HG03469 (cell line): ENCODE measurements around the gene RAB7B.

Experiments used
- ATAC-seq: cut with Tn5 transposase; IDR thresholded peaks from one replicate; pipeline ENCODE4 v1.9.1; 2021; ENCODE audit warnings: mild to moderate bottlenecking, moderate library complexity, moderate number of reproducible peaks; ENCODE audit not compliant: unreplicated experiment

RAB7B gene

DNA sequence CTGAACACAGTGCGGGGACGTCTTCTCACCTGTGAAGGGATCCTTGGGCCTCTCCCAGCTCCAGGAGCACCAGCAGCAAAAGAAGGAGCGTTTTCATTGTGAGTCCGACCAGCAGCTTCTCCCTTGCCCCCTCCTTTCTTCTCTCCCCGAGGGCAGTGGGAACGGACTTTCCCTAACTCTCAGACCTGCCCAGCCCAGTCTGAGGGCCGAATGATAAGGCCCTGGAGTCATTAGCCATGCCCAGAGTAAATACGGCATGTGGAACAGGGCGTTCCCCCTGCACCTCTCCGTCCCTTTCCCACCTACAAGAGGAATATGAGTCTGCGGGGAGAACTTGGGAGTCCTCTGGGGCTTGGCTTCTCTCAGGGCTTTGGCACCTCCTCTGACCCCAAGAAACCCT is 20.5 kb upstream of the RAB7B start, which contains the start of gene CTSE:
CTSE (minus strand) TSS at position 201 of the 400 bp plus-strand sequence; CDS start at position 97, 104 bp downstream.
- ATAC-seq, result no peak

DNA sequence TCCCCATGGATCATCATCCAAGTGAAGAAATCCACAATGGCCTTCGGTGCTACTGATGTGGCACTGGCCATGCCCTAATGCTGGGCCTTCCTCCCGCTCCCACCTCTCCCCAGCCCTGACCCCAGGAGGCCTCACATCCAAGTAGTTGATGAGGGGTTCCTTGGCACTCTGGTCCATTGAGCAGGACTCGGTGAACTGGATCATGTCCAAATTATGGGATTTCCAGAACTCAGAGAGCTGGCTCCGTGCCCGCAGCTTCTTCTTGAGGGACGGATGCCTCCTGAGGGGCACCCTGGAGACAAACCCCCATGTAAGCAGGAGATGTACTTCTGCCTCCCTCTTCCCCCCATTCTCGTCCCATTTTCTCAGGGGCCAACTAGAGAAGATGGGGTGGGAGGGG is 19.6 kb upstream of the RAB7B start:
- no peak for ATAC-seq

DNA sequence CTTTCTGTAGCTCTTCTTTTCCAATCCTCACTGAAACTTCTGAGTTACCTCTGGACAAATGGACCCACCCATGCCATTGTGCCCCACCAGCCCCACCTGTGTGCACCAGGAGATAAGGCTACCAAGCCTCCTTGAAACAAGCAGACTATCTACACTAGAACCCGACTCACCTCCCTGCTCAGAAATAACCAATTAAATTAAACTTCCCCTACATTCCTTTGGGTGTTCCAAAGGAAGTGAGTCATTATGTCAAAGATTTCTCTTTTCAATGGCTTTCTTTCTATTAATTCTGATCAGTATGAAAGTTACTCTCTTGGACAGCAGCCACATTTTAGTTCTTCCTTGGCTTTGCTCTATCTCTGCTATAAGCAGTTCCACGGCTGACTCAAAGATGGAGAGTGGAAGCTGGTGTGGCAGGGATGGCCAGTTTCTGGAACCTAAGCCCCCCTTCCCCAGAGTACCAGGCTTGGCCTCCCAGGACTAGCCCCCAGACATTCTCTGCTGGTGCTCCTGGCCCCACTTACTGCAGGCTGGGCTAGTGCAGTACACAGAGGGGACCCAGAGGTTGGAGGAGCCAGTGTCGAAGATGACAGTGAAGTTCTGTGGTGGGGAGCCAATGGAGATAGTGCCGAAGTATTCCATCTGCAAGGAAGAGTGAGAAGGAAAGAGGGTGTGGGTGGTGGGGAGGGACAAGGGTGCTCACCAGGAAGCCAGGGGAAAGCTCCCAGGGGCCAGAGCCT is 18.6 kb upstream of the RAB7B start:
- ATAC-seq, result no peak

DNA sequence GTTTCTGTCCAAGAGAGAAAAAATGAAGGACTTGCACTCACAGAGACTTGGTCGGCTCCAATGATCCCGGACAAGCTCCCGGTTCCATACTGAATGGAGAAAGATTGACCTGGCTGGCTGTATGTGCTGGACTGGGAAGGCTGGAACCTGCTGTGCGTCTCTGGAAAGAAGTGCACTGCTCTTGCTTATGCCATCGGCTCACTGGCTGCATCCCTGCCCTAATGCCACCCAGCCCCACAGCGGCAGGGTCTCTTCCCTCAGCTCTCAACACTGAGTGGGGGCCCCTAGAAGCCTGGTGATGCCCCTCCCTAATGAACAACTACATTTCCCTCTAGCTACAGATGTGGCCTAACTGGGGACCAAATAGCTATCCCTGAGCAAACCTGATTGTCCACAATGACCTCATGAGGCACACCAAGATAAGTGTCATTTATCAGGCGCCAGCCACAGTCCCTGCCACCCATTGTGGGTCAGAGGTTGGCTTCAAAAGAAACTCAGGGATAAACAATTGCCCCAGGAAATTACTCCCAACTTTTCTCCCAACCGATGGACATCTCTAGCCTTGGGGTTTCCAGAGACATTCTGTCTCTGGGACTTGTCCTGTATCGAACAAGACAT is 17.9 kb upstream of the RAB7B start:
- no peak for ATAC-seq

DNA sequence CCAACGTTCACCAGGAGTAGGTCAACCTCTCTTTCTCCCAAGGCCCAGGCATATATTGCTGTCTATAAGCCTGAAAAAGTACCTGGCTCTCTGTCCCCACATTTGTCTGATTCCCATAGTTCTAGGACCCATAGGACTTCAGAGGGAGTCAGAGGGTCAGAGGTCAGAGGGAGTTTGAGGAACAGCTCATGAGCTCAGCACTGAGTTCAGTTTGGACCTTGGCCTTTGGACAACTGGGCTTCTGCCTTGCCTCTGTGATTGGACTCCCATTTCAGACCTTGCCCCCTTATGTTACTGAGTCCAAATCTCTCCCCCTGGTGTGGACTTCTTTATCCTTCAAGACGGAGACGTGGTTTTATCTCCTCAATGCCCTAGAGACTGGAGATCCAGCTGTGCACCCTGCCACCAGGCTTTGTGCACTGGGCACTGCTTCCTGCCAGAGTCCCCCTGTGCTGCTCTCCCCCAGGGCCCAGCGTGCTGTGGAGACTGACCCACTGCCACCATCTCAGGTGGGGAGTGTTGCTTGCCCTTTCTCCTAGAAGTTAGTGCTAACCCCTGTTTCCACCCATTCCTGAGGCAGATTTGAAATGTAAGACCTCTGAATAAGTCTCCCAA is 17.3 kb upstream of the RAB7B start:
- ATAC-seq, result no peak

DNA sequence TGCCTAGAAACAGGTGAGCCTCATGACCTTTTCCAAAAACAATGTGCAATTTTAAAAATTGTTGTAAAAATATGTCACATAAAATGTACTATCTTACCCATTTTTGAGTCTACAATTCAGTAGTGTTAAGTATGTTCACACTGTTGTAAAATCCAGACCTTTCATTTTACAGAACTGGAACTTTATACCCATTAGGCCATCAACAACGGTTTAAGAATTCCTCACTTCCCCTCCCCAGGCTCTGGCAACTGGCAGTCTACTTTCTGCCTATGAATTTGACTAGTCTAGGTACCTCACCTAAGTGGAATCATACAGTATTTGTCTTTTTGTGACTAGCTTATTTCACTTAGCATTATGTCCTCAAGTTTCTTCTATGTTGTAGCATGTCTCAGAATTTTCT is 11.9 kb upstream of the RAB7B start:
- ATAC-seq, result no peak

DNA sequence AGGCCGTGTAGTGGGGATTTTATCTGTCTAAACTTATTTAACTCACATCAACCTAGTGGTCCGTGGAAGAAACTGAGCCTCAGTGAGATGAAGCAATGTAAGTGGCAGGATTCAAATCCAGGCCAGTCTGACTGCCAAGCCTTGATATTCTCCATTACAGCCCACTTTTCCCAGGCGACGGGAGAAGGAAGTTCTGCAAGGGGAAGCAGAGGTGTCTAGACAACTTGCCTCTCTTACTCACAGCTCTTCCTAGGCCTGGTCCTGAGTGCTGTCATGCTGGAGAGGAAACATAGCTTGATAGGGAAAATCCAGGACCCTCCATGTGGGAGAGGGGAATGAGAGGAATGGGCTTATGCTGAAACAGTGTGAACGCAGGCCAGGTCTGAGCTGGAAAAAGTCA is 11.4 kb upstream of the RAB7B start:
- no peak for ATAC-seq

DNA sequence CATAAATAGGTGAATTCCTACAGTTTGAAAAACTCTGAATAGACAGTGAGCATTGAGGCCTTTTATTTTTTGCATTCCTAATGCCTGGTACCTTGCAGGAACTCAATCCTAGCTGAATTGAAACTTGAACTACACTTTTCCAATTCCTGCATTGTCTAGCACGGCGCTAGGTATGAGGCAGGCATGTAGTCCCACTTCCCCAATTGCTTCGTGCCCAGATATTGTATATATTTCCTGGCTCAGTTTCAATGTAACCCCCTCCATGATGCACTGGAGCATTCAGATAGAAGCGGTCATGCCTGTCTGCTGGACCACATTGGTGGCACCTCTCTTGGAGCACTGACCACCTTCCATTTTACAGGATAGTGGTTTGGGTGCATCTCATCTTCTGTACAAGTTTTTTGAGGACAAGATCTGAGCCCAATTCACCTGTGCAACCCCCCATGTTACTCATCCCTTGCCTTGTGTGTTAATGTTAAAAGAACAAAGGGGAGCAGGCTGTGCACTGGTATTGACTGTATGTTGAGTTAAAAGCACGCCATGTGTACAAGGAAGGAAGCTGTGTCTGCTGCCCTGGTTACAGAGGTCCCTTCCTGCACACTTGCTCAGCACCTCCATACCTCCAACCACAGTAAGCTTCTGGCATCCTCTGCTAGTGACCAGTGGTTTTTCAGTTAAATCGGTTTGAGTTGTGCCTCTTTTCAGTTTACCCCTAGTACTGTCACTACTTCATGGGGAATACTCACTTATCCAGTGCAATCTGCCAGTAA is 10.0 kb upstream of the RAB7B start:
- ATAC-seq, result no peak

DNA sequence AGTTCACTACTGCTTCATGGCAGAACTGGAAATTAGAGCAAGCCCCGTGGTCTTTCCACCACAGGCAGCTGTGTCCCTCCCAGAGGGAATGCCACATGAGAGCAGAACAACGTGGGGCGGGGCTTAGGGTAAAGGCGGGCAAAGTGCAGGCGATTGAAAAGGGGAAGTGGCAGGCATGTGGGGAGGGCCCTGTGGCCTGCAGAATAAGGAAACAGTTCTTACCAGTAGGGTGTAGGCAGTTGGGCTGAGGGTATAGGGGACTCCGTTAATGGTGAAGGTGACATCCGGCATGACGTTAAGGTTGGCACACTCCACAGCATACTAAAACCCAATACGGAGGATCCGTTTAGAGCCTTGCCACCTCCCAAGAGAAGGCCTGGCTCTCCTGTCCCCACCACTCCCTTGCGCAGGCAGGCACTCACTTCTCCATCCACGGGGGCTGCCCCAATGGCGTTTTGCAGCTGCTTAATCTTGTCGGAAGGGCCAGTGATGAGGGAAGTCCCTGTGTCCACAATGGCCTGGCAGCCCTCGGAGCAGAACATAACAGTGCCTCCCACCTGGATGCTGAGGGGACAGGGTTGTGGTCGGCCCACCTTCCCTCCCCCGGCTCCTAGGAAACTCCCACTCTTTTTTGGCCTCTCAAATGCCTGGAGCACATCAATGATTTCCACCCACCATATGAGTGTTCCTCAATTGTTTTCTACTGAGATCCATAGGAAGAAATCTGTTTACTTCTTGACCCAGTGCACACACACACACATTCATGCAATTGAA is 9.1 kb upstream of the RAB7B start:
- peak; percentile 89 for ATAC-seq

DNA sequence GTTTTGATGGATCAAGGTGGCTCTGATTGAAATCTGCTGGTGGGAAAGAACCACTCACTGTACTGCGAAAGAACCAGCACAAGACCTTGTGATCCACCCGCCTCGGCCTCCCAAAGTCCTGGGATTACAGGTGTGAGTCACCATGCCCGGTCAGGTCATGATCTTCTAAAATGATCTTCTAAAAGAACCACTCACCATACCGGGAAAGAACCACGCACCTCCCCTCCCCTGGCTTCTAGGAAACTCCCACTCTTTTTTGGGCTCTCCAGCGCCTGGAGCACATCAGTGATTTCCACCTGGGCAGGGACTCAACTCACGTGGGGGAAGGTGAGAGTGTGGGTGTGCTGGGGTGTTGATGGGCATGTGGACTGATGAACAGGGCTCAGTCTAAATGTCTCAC is 7.9 kb upstream of the RAB7B start:
- no peak for ATAC-seq

DNA sequence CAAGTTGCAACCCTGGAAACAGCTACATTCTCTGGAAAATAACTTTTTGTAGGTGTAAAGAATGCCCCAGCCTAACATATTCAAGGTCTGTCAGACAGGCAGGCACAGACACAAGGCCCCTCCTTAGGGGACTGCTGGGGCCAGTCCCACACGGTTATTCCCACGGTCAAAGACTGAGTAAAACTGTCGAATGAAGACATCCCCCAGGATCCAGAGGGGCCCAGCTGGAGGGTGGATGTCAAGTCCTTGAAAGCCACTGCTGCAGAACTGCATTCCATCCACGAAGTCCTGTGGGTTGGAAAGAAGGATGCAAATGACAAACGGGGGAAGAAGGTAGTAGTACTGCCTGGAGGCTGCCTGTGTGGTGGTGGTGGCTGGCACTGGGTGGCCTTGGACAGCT is 6.9 kb upstream of the RAB7B start:
- ATAC-seq, result no peak

DNA sequence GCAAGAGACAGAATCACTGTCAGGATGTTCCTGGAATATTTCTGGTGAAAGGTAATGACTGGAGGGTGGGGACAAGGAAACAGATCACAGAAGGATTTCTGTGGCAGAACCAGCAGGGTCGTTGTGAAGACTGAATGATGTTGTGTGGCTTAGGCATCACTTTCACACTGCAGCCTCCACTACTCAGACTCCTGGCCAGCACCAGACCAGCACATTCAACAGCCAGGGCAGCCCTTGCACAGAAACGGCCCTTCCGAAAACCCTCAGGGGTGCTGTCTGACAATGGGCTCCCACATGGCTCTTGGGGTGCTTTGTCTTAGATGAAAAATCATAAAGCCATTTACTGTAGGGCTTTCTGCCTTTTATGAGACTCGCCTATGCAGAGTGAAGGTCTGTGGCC is 3.8 kb upstream of the RAB7B start:
- no peak for ATAC-seq

DNA sequence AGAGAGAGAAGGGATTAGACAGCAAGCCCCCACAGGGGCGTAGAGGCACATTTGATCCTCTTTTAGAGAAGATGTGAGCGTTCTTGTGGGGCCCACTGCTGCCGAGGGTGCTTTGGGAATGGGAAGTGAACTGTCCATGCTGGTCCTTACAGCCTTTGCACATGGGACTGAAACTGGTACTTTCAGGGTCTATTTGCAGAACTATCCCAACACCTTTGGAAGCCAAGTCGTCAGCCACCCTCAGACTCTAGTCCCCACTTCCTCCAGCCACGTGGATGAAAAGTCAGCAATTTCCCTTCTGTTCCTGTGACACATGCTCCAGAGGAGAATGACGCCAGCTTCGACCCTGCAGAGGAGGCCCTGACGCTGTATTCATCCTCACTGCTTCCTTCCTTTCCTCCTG is 2.6 kb upstream of the RAB7B start:
- ATAC-seq, result no peak

DNA sequence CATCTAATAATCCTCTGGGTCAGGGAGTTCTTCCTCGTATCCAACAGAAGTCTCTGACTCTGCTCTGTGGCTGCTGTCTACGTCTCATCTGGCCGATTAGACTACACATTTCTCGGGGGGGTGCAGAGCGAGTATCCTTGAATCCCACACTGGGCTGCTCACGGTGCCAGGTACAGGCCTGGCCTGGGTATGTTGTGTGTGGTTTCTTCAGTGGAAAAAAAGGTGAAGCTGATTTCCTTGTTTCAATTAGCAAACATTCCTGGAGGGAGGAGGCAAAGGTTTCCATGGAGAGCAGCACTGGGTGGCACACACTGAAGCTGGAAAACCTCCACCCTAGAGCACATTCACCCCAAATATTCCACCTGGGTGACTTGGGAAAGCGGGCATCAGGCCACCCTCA is 2.0 kb upstream of the RAB7B start:
- ATAC-seq, result no peak

DNA sequence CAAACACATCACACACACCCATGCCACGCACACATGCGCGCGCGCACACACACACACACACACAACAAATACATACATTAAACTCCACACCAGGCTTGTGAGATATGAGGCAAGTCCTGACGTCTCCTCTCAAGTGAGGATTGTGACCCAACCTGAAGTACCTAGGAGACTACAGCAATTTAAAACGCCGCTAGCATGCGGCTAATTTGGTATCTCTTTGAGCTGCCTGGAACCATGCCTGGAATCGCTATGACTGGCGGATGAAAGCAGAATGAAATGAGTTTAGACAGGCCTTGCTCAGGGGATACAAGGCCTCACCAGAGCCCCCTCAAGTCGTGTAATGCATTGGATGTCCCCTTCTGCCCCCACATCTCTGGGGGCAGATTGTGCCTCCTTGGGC is 1.6 kb upstream of the RAB7B start:
- ATAC-seq, result no peak

DNA sequence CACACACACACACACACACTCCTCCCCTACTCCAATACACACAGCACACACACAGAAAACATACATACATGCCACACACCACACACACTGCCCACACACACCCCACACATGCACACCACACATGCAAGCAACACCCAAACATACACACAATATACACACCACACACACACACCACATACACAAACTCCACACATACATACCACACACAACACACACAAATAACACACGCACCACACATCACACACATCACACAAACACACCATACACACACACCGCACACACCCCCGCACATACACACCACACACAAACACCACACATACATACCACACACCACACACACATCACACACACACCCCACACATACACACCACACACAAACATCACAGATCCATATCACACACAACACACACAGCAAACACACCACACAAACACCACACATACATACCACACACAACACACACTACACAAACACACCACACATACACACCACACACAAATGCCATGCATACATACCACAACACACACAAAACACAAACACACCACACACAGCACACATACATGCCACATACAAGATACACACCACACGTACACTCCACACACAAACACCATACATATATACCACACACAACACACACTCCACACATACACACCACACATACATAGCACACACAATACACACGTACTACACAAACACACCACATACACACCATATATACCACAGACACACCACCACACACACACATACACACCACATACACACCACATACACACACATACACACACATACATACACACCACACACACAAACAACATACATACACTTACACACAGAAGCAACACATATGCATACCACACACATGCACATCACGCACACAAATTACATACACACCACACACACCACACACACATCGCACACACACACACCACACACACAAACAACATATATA is 932 bp upstream of the RAB7B start:
- no peak for ATAC-seq

DNA sequence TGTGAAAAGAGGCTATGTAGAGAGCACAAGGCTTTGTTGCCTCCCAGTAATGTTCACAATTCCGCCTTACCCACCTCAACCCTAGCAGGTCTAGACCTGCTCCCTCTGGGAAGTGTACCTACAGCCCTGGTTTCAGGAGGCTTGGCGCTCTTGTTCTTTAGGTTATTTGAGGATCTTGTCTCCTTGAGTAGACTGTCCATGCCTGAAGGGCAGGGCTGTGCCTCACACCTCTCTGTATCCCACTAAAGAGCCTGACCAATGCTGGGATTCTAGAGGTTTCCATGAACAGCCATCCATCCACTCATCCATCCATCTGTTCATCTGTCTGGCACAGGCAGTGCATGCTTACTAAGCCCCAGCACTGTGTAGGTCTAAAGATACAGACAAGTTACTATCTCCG is 1.0 kb downstream of the RAB7B start:
- no peak for ATAC-seq

DNA sequence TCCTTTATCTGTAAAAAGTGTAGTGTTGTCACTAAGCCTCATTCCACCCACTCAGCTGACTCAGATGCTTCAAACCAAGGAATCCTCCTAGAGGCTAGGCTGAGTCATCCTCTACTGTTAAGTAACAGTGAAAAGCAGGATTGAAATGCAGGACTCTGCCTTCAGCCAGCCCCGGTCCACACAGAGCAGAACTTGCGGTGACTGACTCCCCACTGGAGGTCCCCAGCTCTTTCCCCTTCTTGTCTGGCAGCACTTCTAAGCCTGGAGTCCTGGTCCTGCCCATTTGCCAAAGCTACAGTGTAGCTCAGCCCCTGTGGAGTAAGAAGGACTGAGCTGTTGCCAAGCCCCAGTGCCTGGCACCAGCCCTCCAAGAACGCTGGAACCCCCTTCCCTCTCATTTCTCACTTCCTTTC is 1.7 kb downstream of the RAB7B start:
- ATAC-seq, result no peak

DNA sequence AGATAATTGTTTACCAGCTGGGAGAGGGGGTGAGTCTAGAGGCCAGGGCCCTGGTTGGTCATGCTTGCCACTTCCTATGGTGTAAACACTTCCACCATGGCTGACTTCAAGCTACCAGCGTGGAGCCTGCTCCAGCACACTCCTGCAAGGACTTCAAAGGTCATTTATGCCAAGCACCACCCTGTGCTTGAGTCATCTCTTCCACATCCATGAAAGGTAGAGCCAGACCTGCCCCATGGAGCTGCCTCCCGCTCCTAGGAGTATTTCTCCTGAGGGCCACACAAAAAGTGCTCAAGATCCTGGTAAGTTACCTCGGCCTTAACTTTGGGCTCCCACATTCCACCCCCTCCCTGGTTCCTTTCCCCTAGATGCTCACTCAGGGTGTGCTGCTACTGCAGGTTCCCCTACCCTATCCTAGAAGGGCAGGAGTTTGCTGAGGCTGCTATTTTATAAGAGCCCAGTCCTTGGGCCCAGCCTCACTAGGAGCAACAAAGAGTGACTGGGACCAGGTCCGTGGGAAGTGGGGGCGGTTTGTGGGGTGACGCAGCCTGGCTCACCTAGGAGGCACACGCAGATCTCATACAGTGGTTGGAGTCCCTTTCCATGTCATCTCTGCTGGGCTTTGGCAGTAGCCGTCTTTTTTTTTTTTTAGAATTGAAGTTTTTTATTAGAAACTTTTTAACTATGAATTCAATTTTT is 2.4 kb downstream of the RAB7B start:
- no peak for ATAC-seq
